GM12878 (cell line): Measurements from ENCODE around the gene PDZD2.

Source experiments
- CTCF ChIP-seq, 3 experiments: IDR thresholded peaks in 2 of 3; conservative IDR thresholded peaks in 1 of 3; 2 replicates each; pipeline ENCODE4 v1.5.1; 2011; ENCODE audit warnings: low read depth in 3 of 3, low read length in 3 of 3, mild to moderate bottlenecking in 3 of 3, control low read depth in 2 of 3, moderate library complexity in 2 of 3, inconsistent platforms in 1 of 3, mixed read lengths in 1 of 3; ENCODE audit not compliant: control insufficient read depth in 2 of 3, insufficient read depth in 1 of 3; ENCODE audit errors: extremely low read depth in 1 of 3
- EZH2 ChIP-seq: IDR thresholded peaks from 2 replicates; pipeline ENCODE4 v1.6.1; 2012; ENCODE audit warnings: low read depth, mild to moderate bottlenecking, control low read depth, inconsistent platforms, low read length, borderline replicate concordance; ENCODE audit not compliant: control insufficient read depth
- MAX ChIP-seq: IDR thresholded peaks from 2 replicates; pipeline ENCODE4 v1.6.1; 2012; ENCODE audit warnings: low read depth, low read length, improper control_type of control experiment
- MXI1 ChIP-seq: fragments of 150-350 bp; IDR thresholded peaks from 2 replicates; pipeline ENCODE4 v1.6.1; 2011; ENCODE audit warnings: low read depth, mild to moderate bottlenecking, inconsistent platforms, low read length, improper control_type of control experiment
- RAD51 ChIP-seq: fragments of 450-650 bp; IDR thresholded peaks from 2 replicates; pipeline ENCODE4 v1.6.1; 2016; ENCODE audit warnings: moderate library complexity, mild to moderate bottlenecking, inconsistent platforms
- SUZ12 ChIP-seq: fragments of 200-600 bp; sonication (generic); IDR thresholded peaks from one replicate; pipeline ENCODE4 v1.6.1; 2018; ENCODE audit warnings: antibody characterized with exemption, mild to moderate bottlenecking; ENCODE audit not compliant: unreplicated experiment
- TAF1 ChIP-seq: IDR thresholded peaks from 2 replicates; pipeline ENCODE4 v1.6.1; 2011; ENCODE audit warnings: mild to moderate bottlenecking, low read depth, low read length, borderline replicate concordance
- USF2 ChIP-seq: IDR thresholded peaks from 2 replicates; pipeline ENCODE4 v1.6.1; 2011; ENCODE audit warnings: low read depth, low read length, improper control_type of control experiment, borderline replicate concordance

- TF ChIP-seq SUZ12 (no peak), RAD51 (no peak), MXI1 (no peak), TAF1 (no peak), USF2 (no peak), MAX (no peak), EZH2 (no peak), CTCF (IDR thresholded peaks at IDR 0.05 in 2 of 3, conservative IDR thresholded peaks at IDR 0.05 in 1 of 3; ENCODE audit: control insufficient read depth in 2 of 3, extremely low read depth in 1 of 3, insufficient read depth in 1 of 3, low read depth in 3 of 3, low read length in 3 of 3) (no peak)
Observed at GRCh38 chr5:32126691-32127090, 487.8 kb downstream of the PDZD2 start.
